ENCODE results near the gene TMEM223.

The TMEM223 gene

DNA sequence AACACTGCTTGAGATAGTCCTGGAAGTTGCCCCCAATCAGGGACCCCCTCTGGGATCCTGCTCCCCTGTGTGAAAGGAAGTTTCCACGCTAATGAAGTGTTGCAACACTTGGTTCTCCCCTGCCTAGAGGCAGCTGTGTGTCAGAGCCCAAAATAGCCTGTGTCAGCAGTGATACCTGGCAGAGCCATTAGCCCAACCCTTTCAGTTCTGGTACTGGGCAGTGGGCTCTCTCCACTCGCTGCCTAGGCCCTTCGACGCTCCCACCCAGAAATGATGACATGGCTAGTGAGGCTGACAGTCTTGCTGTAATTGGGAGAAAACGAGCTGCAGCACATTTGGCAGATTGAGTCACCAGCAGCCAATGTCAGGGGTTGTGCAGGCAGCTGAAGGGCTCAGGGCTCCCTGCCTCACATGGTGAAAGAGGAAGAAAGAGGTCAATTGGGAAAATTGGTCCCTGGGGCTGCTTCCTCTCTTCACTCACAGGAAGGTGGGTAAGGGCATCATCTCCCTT lies 14.9 kb upstream of the TMEM223 start:
- H3K4me3 ChIP-seq (ENCODE audit: low read depth, low read length) = no peak overlapping the region
- TF ChIP-seq CTCF (conservative IDR thresholded peaks at IDR 0.05; ENCODE audit: low read depth, low read length) = no peak
- peak; percentile 67 for DNase-seq (ENCODE audit: low read depth)

DNA sequence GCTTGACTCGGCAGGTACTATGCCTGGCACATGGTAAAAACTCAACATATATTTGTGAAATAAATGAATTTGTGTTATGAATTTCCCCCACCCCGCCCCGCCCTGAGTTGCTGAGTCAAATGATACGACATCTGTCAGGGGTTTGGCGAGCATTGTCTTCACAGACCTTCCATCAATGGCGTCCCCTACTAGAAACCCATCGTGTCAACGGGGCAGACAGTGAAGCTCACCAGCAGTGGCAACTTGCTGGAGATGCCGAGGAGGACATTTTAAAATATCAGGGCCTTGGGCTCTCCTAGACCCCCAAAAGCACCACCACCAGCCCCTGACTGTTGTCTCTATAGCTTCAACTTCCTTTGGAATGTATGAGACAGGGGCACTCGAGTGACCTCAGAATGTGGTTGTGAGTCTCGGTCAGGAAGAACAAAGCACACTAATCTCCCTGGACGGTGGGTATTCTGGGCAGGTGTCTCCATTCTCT lies 14.2 kb upstream of the TMEM223 start:
- H3K4me3 ChIP-seq (ENCODE audit: low read depth, low read length) = peak overlapping the region; percentile 91
- DNase-seq (ENCODE audit: low read depth) = peak; percentile 41
- no peak for TF ChIP-seq CTCF (conservative IDR thresholded peaks at IDR 0.05; ENCODE audit: low read depth, low read length)

- peak; percentile 32 for TF ChIP-seq CTCF (conservative IDR thresholded peaks at IDR 0.05; ENCODE audit: low read depth, low read length)
- H3K4me3 ChIP-seq (ENCODE audit: low read depth, low read length) = peak within 1 kb of the TSS; percentile 91
- peak; percentile 97 for DNase-seq (ENCODE audit: low read depth)
These were observed 13.5 kb upstream of the TMEM223 start, which contains the start of gene NXF1 for GRCh38 chr11:62805076-62805892. Gene NXF1 (minus strand): TSS chr11:62805440. CDS start chr11:62805356, 84 bp downstream.

DNA sequence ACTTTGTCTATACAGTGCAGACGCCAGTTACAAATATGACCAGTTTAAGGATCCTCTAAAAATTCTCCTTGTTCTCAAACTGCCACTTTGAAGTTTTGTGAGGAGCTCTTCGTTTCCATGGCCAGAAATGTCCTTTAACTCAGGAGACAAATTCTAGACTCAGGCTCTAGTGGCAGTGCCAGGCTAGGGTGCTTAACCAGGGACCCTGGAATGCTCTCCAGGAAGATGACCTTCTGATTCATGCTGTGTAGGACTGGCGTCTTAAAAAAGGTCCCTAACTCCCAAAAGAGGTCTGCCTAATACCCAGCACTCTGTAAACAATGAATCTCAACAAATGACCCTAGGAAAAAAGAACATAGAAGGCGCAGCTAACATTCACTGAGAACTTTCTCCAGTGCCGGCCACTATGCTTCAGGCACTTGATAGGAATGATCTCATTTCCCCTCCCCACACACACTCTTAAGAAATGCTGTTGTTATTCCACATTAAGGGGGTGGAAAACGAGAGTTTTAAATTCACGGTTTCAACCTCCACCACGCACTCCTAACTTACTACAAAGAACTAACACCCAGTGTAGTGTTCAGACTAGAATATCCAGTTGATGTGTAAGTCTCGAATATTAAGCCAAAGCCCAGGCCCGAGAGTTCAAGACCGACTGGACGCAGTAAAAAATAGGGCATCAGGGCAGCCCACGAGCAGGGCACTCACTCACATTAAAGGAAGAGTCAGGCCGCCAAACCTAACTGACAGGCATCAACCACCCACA lies 12.7 kb upstream of the TMEM223 start:
- DNase-seq (ENCODE audit: low read depth) = peak; percentile 73
- H3K4me3 ChIP-seq (ENCODE audit: low read depth, low read length) = peak overlapping the region; percentile 91

GRCh38 chr11:62801071-62801470 lies 9.3 kb upstream of the TMEM223 start:
- no peak overlapping the region for H3K4me3 ChIP-seq (ENCODE audit: low read depth, low read length)
- no peak for DNase-seq (ENCODE audit: low read depth)
- TF ChIP-seq CTCF (conservative IDR thresholded peaks at IDR 0.05; ENCODE audit: low read depth, low read length) = no peak

More for the DNA sequence above, 12.7 kb upstream of the TMEM223 start:
- no peak for TF ChIP-seq CTCF (conservative IDR thresholded peaks at IDR 0.05; ENCODE audit: low read depth, low read length)

- no peak for DNase-seq (ENCODE audit: low read depth)
- TF ChIP-seq CTCF (conservative IDR thresholded peaks at IDR 0.05; ENCODE audit: low read depth, low read length) = no peak
- no peak overlapping the region for H3K4me3 ChIP-seq (ENCODE audit: low read depth, low read length)
These were observed 7.7 kb upstream of the TMEM223 start for GRCh38 chr11:62799486-62799885.

Data from choroid plexus epithelial cell (primary cell).